IMR-90 (cell line): ENCODE measurements around the gene CFAP300.

Experiments
- CEBPB ChIP-seq: IDR thresholded peaks from 2 replicates; pipeline ENCODE4 v1.6.1; 2012; ENCODE audit warnings: low read depth, low read length, improper control_type of control experiment
- CHD1 ChIP-seq: IDR thresholded peaks from 2 replicates; pipeline ENCODE4 v1.6.1; 2012; ENCODE audit warnings: low read depth, low read length, improper control_type of control experiment
- ELK1 ChIP-seq: fragments of 150-350 bp; IDR thresholded peaks from 2 replicates; pipeline ENCODE4 v1.6.1; 2016; ENCODE audit warnings: low read depth, mild to moderate bottlenecking, low read length, moderate library complexity, borderline replicate concordance
- MAFK ChIP-seq: IDR thresholded peaks from 2 replicates; pipeline ENCODE4 v1.6.1; 2012; ENCODE audit warnings: low read depth, low read length, improper control_type of control experiment
- MAZ ChIP-seq: IDR thresholded peaks from 2 replicates; pipeline ENCODE4 v1.6.1; 2012; ENCODE audit warnings: low read depth, mild to moderate bottlenecking, low read length, improper control_type of control experiment, moderate library complexity, borderline replicate concordance
- MXI1 ChIP-seq: IDR thresholded peaks from 2 replicates; pipeline ENCODE4 v1.6.1; 2012; ENCODE audit warnings: low read depth, mild to moderate bottlenecking, low read length, moderate library complexity, borderline replicate concordance
- POLR2A ChIP-seq: IDR thresholded peaks from 2 replicates; pipeline ENCODE4 v1.6.1; 2012; ENCODE audit warnings: mild to moderate bottlenecking, low read depth, low read length
- RAD21 ChIP-seq: IDR thresholded peaks from 2 replicates; pipeline ENCODE4 v1.6.1; 2012; ENCODE audit warnings: low read length, improper control_type of control experiment
- RCOR1 ChIP-seq: IDR thresholded peaks from 2 replicates; pipeline ENCODE4 v1.6.1; 2012; ENCODE audit warnings: mild to moderate bottlenecking, low read length, improper control_type of control experiment; ENCODE audit not compliant: insufficient replicate concordance
- RFX5 ChIP-seq: IDR thresholded peaks from 2 replicates; pipeline ENCODE4 v1.8.0; 2012; ENCODE audit warnings: low read depth, mild to moderate bottlenecking, low read length, moderate library complexity
- SMC3 ChIP-seq: fragments of 150-350 bp; IDR thresholded peaks from 2 replicates; pipeline ENCODE4 v1.6.1; 2016; ENCODE audit warnings: low read depth, mild to moderate bottlenecking, antibody characterized with exemption, low read length, moderate library complexity
- TF ChIP-seq, protein P1 (sequence below): conservative IDR thresholded peaks from 2 replicates; pipeline ENCODE4 v1.5.1; 2012; ENCODE audit warnings: mild to moderate bottlenecking, low read depth, low read length, improper control_type of control experiment
- TF ChIP-seq, protein P2 (sequence below): fragments of 150-350 bp; IDR thresholded peaks from 2 replicates; pipeline ENCODE4 v1.6.1; 2017; ENCODE audit warnings: mild to moderate bottlenecking, antibody characterized with exemption, low read length, low read depth

- TF ChIP-seq, protein P1, sequence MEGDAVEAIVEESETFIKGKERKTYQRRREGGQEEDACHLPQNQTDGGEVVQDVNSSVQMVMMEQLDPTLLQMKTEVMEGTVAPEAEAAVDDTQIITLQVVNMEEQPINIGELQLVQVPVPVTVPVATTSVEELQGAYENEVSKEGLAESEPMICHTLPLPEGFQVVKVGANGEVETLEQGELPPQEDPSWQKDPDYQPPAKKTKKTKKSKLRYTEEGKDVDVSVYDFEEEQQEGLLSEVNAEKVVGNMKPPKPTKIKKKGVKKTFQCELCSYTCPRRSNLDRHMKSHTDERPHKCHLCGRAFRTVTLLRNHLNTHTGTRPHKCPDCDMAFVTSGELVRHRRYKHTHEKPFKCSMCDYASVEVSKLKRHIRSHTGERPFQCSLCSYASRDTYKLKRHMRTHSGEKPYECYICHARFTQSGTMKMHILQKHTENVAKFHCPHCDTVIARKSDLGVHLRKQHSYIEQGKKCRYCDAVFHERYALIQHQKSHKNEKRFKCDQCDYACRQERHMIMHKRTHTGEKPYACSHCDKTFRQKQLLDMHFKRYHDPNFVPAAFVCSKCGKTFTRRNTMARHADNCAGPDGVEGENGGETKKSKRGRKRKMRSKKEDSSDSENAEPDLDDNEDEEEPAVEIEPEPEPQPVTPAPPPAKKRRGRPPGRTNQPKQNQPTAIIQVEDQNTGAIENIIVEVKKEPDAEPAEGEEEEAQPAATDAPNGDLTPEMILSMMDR, result no peak
- TF ChIP-seq RAD21, result no peak
- no peak for TF ChIP-seq POLR2A
- TF ChIP-seq MAZ, result no peak
- no peak for TF ChIP-seq MXI1
- TF ChIP-seq SMC3, result no peak
- no peak for TF ChIP-seq CHD1
- no peak for TF ChIP-seq RFX5
- TF ChIP-seq ELK1, result no peak
- TF ChIP-seq, protein P2, sequence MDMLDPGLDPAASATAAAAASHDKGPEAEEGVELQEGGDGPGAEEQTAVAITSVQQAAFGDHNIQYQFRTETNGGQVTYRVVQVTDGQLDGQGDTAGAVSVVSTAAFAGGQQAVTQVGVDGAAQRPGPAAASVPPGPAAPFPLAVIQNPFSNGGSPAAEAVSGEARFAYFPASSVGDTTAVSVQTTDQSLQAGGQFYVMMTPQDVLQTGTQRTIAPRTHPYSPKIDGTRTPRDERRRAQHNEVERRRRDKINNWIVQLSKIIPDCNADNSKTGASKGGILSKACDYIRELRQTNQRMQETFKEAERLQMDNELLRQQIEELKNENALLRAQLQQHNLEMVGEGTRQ, result no peak
- TF ChIP-seq CEBPB, result no peak
- no peak for TF ChIP-seq MAFK
- TF ChIP-seq RCOR1, result no peak
Observed at GRCh38 chr11:102112509-102112821, 65.2 kb downstream of the CFAP300 start.
